GM21381 (cell line): ENCODE results near the gene COL4A2.

Experiments used
- ATAC-seq: cut with Tn5 transposase; IDR thresholded peaks from one replicate; pipeline ENCODE4 v1.9.1; 2021; ENCODE audit warnings: mild to moderate bottlenecking, moderate library complexity; ENCODE audit not compliant: unreplicated experiment

Gene COL4A2

GRCh38 chr13:110431425-110432294 is 124.6 kb downstream of the COL4A2 start:
- no peak for ATAC-seq

- ATAC-seq: no peak
Measured at GRCh38 chr13:110432522-110432921, 125.4 kb downstream of the COL4A2 start.

GRCh38 chr13:110433014-110433413 is 125.9 kb downstream of the COL4A2 start:
- no peak for ATAC-seq

- ATAC-seq: no peak
Measured at GRCh38 chr13:110434629-110435028, 127.5 kb downstream of the COL4A2 start.

- no peak for ATAC-seq
Measured at GRCh38 chr13:110435331-110435730, 128.2 kb downstream of the COL4A2 start.

- ATAC-seq: no peak
Measured at GRCh38 chr13:110436276-110436675, 129.2 kb downstream of the COL4A2 start.

- no peak for ATAC-seq
Measured at GRCh38 chr13:110436786-110437370, 129.8 kb downstream of the COL4A2 start.

- ATAC-seq: no peak
Measured at GRCh38 chr13:110438211-110438610, 131.1 kb downstream of the COL4A2 start.

GRCh38 chr13:110438776-110439175 is 131.7 kb downstream of the COL4A2 start:
- ATAC-seq: no peak

GRCh38 chr13:110440946-110441731 is 134.1 kb downstream of the COL4A2 start:
- no peak for ATAC-seq

- ATAC-seq: no peak
Measured at GRCh38 chr13:110442930-110443621, 136.0 kb downstream of the COL4A2 start.

- ATAC-seq: no peak
Measured at GRCh38 chr13:110443622-110444225, 136.6 kb downstream of the COL4A2 start.

- no peak for ATAC-seq
Measured at GRCh38 chr13:110444226-110444653, 137.2 kb downstream of the COL4A2 start.

GRCh38 chr13:110445183-110445582 is 138.1 kb downstream of the COL4A2 start:
- ATAC-seq: no peak

GRCh38 chr13:110445722-110446574 is 138.9 kb downstream of the COL4A2 start:
- ATAC-seq: no peak

GRCh38 chr13:110446575-110446890 is 139.4 kb downstream of the COL4A2 start:
- no peak for ATAC-seq

GRCh38 chr13:110447058-110447511 is 140.0 kb downstream of the COL4A2 start:
- ATAC-seq: no peak

GRCh38 chr13:110447801-110448200 is 140.7 kb downstream of the COL4A2 start:
- ATAC-seq: no peak

GRCh38 chr13:110448230-110448629 is 141.1 kb downstream of the COL4A2 start:
- ATAC-seq: no peak

- ATAC-seq: no peak
Measured at GRCh38 chr13:110448677-110449076, 141.6 kb downstream of the COL4A2 start.
